Common myeloid progenitor, CD34-positive (primary cell): ENCODE results near the gene METTL23.
A peak's percentile ranks its signal among the peaks of the same experiment; 100 is the strongest.

Experiments used
- CTCF ChIA-PET: fragments of 350-600 bp; sonication (Branson Sonifier 250); formaldehyde crosslinking; loops from one replicate; lab custom pipeline; 2021; ENCODE audit warnings: antibody characterized with exemption; lab: Charles Lee
- POLR2A ChIA-PET: fragments of 350-600 bp; sonication (Branson Sonifier 250); formaldehyde crosslinking; loops from one replicate; lab custom pipeline; 2021; ENCODE audit warnings: antibody characterized with exemption; lab: Charles Lee
- DNase-seq, 3 donors: peaks; one replicate each; pipeline versions ENCODE4 v3.0.0 to v3.0.0-alpha.2; 2013
- H3K27ac ChIP-seq, 2 experiments: 1 replicate in 1 of 2; 2 replicates in 1 of 2; pipeline ENCODE4 v1.7.0; 2013; ENCODE audit warnings: inconsistent platforms in 2 of 2, low read length in 2 of 2, mild to moderate bottlenecking in 2 of 2, low read depth in 1 of 2, moderate library complexity in 1 of 2; ENCODE audit not compliant: severe bottlenecking in 2 of 2, insufficient read depth in 1 of 2, poor library complexity in 1 of 2
- H3K27me3 ChIP-seq, 5 experiments: replicated peaks in 2 of 5; 1 replicate in 3 of 5; 2 replicates in 2 of 5; pipeline versions ENCODE4 v1.6.1 to v1.7.0; 2013; ENCODE audit warnings: low read length in 4 of 5, mild to moderate bottlenecking in 2 of 5, moderate library complexity in 2 of 5, inconsistent platforms in 1 of 5; ENCODE audit not compliant: insufficient read depth in 5 of 5, control insufficient read depth in 4 of 5
- H3K36me3 ChIP-seq, 4 experiments: 1 replicate in 2 of 4; 2 replicates in 2 of 4; pipeline versions ENCODE4 v1.6.1 to v1.7.0; 2013; ENCODE audit warnings: low read length in 3 of 4, control low read depth in 1 of 4, mild to moderate bottlenecking in 1 of 4; ENCODE audit not compliant: control insufficient read depth in 4 of 4, insufficient read depth in 4 of 4
- H3K4me1 ChIP-seq, 4 experiments: 1 replicate in 3 of 4; 2 replicates in 1 of 4; pipeline versions ENCODE4 v1.6.1 to v1.7.1; 2013; ENCODE audit warnings: low read length in 3 of 4, mild to moderate bottlenecking in 3 of 4, control low read depth in 1 of 4, inconsistent platforms in 1 of 4, moderate library complexity in 1 of 4; ENCODE audit not compliant: control insufficient read depth in 4 of 4, insufficient read depth in 4 of 4; ENCODE audit errors: control extremely low read depth in 1 of 4
- H3K4me3 ChIP-seq, 7 experiments: 1 replicate in 4 of 7; 2 replicates in 3 of 7; pipeline versions ENCODE4 v1.5.1 to v1.7.0; 2013; ENCODE audit warnings: mild to moderate bottlenecking in 7 of 7, low read length in 6 of 7, moderate library complexity in 6 of 7, inconsistent platforms in 2 of 7, low read depth in 2 of 7, control low read depth in 1 of 7; ENCODE audit not compliant: insufficient read depth in 4 of 7, control insufficient read depth in 1 of 7; ENCODE audit errors: extremely low read depth in 1 of 7
- H3K9me3 ChIP-seq, 5 experiments: 1 replicate in 4 of 5; 2 replicates in 1 of 5; pipeline versions ENCODE4 v1.6.1 to v1.7.1; 2013; ENCODE audit warnings: low read length in 4 of 5, mild to moderate bottlenecking in 2 of 5, inconsistent platforms in 1 of 5, low read depth in 1 of 5, moderate library complexity in 1 of 5; ENCODE audit not compliant: control insufficient read depth in 4 of 5, insufficient read depth in 2 of 5; ENCODE audit errors: control extremely low read depth in 1 of 5
- WGBS: methylation state at CpG from one replicate; pipeline ENCODE4 v1.1.5; 2013; ENCODE audit not compliant: insufficient coverage; 5-methylcytosine and 5-hydroxymethylcytosine counted together

METTL23 gene

DNA sequence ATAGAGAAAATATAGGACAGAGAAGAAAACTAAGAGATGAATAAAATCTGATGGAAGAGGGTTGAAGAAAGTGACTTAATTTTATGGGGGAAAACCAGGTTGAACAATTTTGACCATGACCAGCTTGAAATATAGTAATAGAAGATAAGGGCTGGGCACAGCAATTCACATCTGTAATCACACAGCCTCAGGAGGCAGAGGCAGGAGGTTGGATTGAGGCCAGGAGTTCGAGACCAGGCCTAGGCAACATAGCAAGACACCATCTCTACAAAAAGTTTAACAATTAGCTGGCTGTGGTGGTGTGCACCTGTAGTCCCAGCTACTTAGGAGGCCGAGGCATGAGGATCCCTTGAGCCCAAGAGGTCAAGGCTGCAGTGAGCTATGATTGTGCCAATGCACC is 24.6 kb upstream of the METTL23 start:
- Histone ChIP-seq H3K4me3 (no peak overlapping the region), H3K36me3 (no peaks in the 10 kb centered on the region), H3K9me3 (no peaks in the 10 kb centered on the region), H3K4me1 (peaks cover 0 to 4% (median 3%) of the 10 kb centered on the region in 4 experiments), H3K27ac (no peak overlapping the region), H3K27me3 (no peaks in the 10 kb centered on the region)
- no peak for DNase-seq
- no CpG with 5 or more reads among the region's 2 CpGs for WGBS
- CTCF ChIA-PET: interaction anchor here (0.9 to 1.2 kb wide), 3 partner anchors 11 to 20 kb away, joined by 3 to 4 read pairs (median 3); no protein-coding TSS in a partner anchor
- POLR2A ChIA-PET: interaction anchor here (0.6 kb wide), 1 partner anchor 237 kb away, joined by 5 read pairs; no protein-coding TSS in a partner anchor

DNA sequence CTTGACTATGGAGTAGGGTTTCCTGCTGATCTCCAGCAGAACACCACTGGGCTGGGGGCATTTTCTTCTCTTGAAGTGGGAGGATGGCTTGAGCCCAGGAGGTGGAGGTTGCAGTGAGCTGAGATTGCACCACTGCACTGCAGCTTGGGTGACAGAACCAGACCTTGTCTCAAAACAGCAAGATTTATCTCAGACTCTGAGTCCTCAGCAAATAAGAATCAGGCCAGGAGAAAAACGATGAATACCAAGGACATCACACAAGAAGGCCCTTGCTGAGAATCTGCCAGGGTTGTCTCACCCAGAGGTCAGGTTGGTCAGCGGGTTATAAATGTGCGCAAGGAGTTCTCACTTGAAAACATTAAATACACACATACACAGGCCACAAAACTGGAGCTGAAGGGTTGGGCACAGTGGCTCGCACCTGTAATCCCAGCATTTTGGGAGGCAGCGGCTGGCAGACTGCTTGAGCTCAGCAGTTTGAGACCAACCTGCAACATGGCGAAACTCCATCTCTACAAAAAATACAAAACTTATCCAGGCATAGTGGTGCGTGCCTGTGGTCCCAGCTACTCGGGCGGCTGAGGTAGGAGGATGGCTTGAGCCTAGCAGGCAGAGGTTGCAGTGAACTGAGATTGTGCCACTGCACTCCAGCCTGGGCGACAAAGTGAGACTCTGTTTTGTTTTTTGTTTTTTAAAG is 23.6 kb upstream of the METTL23 start:
- no peak overlapping the region for H3K4me3 ChIP-seq
- no peaks in the 10 kb centered on the region for H3K9me3 ChIP-seq
- CTCF ChIA-PET: interaction anchor here (0.9 to 2.3 kb wide), 2 partner anchors 11 to 17 kb away, joined by 3 to 8 read pairs; no protein-coding TSS in a partner anchor
- H3K27me3 ChIP-seq: peaks cover 0 to 2% (median 0%) of the 10 kb centered on the region in 5 experiments
- POLR2A ChIA-PET: interaction anchor here (0.6 kb wide), 1 partner anchor 18 kb away, joined by 3 read pairs; no protein-coding TSS in a partner anchor
- no peaks in the 10 kb centered on the region for H3K36me3 ChIP-seq
- WGBS: 97% methylated on average over 10 of the region's 10 CpGs
- peaks cover 0 to 4% (median 3%) of the 10 kb centered on the region in 4 experiments for H3K4me1 ChIP-seq
- no peak overlapping the region for H3K27ac ChIP-seq
- no peak for DNase-seq

DNA sequence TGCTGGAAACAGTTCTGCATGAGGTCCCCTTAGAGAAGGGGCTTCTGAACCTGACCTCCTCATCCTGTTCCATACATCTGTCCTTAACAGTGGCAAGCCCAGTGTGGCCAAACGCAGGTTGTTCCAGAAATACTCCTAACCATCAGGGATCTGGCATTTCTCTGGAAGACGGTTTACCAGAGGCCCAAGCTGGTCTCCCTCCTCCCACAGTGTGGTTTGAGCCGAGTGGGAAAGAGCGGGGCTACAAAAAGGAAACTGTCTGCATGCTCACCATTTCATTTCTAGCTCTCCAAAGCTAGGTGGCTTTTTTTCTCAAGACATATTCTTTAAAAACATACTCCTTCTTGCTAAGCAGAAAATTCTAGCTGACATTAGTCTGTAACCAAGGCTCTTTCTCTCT is 21.8 kb upstream of the METTL23 start:
- Histone ChIP-seq H3K4me1 (peaks cover 0 to 11% (median 5%) of the 10 kb centered on the region in 4 experiments), H3K27me3 (peaks cover 0 to 6% (median 0%) of the 10 kb centered on the region in 5 experiments), H3K9me3 (no peaks in the 10 kb centered on the region), H3K27ac (no peak overlapping the region), H3K36me3 (no peaks in the 10 kb centered on the region), H3K4me3 (peak overlapping the region in 1 of 7 experiments; percentile 28)
- 60% methylated on average over 2 of the region's 4 CpGs for WGBS
- DNase-seq: no peak
- ChIA-PET POLR2A (interaction anchor here (0.7 kb wide), 1 partner anchor 15 kb away, joined by 6 read pairs; no protein-coding TSS in a partner anchor), CTCF (interaction anchor here (1.4 to 2.3 kb wide), 2 partner anchors 9 to 10 kb away, joined by 4 to 8 read pairs; no protein-coding TSS in a partner anchor)

DNA sequence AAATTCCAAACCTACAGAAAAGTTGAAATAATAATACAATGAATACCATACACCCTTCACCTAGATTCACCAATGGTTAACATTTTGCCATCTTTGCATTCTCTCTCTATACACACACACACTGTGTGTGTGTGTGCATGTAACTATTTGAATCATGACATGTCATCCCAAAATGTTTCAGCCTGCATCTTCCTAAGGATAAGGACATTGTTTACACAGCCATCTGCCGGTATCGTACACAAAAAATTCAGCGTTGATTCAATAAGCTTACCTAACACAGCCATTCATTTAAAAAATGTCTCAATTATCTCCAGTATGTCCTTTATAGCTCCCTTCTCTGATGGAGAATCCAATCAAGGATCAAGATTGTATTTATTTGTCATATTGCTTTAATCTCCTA is 19.8 kb upstream of the METTL23 start:
- Histone ChIP-seq H3K4me1 (peaks cover 3 to 26% (median 17%) of the 10 kb centered on the region in 4 experiments), H3K36me3 (no peaks in the 10 kb centered on the region), H3K9me3 (no peaks in the 10 kb centered on the region), H3K27ac (no peak overlapping the region), H3K4me3 (no peak overlapping the region), H3K27me3 (peaks cover 0 to 11% (median 0%) of the 10 kb centered on the region in 5 experiments)
- POLR2A ChIA-PET: no interaction called here
- CTCF ChIA-PET: interaction anchor here (0.6 to 3.0 kb wide), 2 partner anchors 11 to 25 kb away, joined by 3 to 14 read pairs; no protein-coding TSS in a partner anchor
- no peak for DNase-seq
- WGBS: 100% methylated on average over 2 of the region's 3 CpGs

DNA sequence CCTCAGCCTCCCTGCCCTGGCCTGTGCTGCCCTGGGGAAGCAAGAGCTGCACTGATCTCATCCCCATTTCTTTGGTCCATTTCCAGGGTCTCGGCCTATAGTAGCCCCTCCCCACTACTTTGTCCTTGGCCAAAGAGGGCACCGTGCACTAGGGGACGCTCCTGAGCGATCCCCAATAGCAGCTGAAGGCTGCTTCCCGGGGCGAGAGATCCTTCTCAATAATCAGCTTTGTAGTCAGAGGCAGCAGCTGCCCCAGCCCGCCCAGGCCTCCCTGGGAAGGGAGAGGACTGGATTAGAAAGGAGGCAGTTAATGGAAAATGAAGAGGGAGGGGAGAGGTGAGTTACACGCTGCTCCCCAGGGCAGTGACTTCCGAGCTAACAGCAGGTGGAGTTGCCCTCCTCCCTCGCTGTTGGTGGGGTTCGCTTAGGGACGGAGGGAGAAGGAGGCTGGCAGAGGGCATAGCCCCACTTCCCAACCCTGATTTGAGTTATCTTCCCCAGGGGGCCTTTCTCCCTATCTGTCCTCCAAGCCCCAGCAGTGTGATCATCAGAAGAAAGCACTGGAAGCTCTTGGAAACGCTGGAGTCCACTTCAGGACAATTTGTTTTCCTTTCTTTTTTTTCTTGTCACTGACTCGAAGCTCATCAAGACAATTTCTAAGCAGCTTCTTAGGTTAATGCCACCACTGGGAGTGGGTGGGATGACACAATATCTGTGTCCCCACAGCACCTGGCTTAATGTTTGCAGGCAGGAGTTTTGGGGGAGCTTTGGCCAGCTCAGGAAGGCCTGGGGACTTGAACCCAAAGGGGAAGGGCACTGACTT is 18.4 kb upstream of the METTL23 start:
- Histone ChIP-seq H3K27me3 (peaks cover 0 to 11% (median 0%) of the 10 kb centered on the region in 5 experiments), H3K4me3 (no peak overlapping the region), H3K4me1 (peaks cover 3 to 26% (median 17%) of the 10 kb centered on the region in 4 experiments), H3K36me3 (peaks cover 0 to 7% (median 4%) of the 10 kb centered on the region in 4 experiments), H3K9me3 (no peaks in the 10 kb centered on the region), H3K27ac (no peak overlapping the region)
- 96% methylated on average over 14 of the region's 14 CpGs for WGBS
- DNase-seq: no peak
- ChIA-PET POLR2A (interaction anchor here (0.6 kb wide), 1 partner anchor 1250 kb away, joined by 5 read pairs; the partner anchor contains the start of gene TNRC6C), CTCF (interaction anchor here (0.7 to 3.0 kb wide), 4 partner anchors 11 to 428 kb away, joined by 4 to 14 read pairs (median 4); partner anchors contain the start of gene MFSD11)

DNA sequence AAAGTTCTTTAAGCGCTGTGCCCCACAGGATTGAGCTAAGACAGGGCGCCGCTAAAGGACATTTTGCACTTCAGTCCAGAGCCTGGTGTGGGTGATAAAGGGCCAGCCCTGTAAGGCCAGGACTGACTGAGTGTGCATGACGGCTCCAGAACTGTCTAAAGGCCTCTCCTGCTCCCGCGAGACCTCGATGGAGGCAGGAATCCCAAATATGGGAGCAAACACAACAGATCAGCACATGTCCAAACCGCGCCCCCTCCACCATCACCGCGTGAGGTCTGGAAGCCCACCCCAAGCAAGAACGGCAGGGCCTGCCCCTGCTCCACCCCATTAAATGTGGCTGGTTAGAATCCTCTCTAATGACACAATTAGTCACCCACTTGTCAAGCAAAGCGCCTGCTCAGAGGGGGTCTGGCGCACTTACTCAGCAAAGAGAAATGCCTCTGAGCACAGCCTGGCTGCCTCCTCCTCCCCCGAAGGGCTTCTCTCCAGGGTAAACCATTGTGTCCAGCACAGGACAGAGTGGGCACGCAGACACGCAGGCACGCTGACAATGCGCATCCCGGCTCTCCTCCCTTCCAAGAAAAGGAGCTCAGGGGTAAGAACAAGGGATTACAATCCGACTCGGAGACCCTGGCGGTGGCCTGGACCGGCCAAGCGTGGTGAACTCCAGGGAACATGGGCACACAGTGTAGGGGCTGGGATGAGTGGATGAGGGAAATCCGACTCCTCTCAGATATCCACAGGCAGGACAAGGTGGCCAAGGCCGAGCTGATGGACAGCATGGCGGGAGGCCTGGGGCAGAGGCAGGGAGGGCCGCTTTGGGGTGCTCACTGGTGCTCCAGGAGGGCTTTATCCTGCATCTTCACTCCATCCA is 17.3 kb upstream of the METTL23 start:
- Histone ChIP-seq H3K36me3 (peaks cover 0 to 17% (median 6%) of the 10 kb centered on the region in 4 experiments), H3K9me3 (no peaks in the 10 kb centered on the region), H3K4me1 (peaks cover 3 to 28% (median 18%) of the 10 kb centered on the region in 4 experiments), H3K4me3 (peak overlapping the region in 2 of 7 experiments; percentile 65 to 75), H3K27ac (no peak overlapping the region), H3K27me3 (peaks cover 0 to 11% (median 0%) of the 10 kb centered on the region in 5 experiments)
- 94% methylated on average over 17 of the region's 29 CpGs for WGBS
- ChIA-PET CTCF (interaction anchor here (1.1 to 2.2 kb wide), 3 partner anchors 9 to 29 kb away, joined by 4 to 5 read pairs (median 4); partner anchors contain the start of gene MFSD11), POLR2A (interaction anchor here (0.7 kb wide), 1 partner anchor 25 kb away, joined by 3 read pairs; no protein-coding TSS in a partner anchor)
- no peak for DNase-seq
